HEK293 (cell line): Measurements from ENCODE around the gene ATP6V1B1.

Experiments used
- CTCF ChIA-PET: fragments of 350-600 bp; formaldehyde crosslinking; extraction: SDS; loops from one replicate; lab custom pipeline; 2021; ENCODE audit warnings: antibody characterized with exemption; lab: Yijun Ruan, JAX
- POLR2A ChIA-PET: fragments of 300-600 bp; formaldehyde crosslinking; extraction: SDS; loops from one replicate; lab custom pipeline; 2020; ENCODE audit warnings: antibody characterized with exemption, inconsistent platforms; lab: Yijun Ruan, JAX
- H3K27ac ChIP-seq: fragments of 200-500 bp; sonication (Bioruptor generic); 2 replicates; pipeline ENCODE4 v1.5.1; 2014; ENCODE audit warnings: low read depth, low read length, control low read depth, inconsistent platforms; ENCODE audit errors: extremely low read depth
- H3K36me3 ChIP-seq, 2 experiments: fragments of 200-500 bp in 1 of 2; sonication (Bioruptor generic) in 1 of 2; 1 replicate in 1 of 2; 2 replicates in 1 of 2; pipeline ENCODE4 v1.5.1; 2014 to 2017; ENCODE audit warnings: inconsistent platforms in 2 of 2, low read length in 2 of 2; ENCODE audit not compliant: control insufficient read depth in 2 of 2, insufficient read depth in 1 of 2
- H3K4me1 ChIP-seq: fragments of 200-500 bp; sonication (Bioruptor generic); 2 replicates; pipeline ENCODE4 v1.5.1; 2014; ENCODE audit warnings: mild to moderate bottlenecking, low read length, inconsistent platforms; ENCODE audit not compliant: control insufficient read depth, insufficient read depth
- H3K4me3 ChIP-seq: 2 replicates; pipeline ENCODE4 v1.5.1; 2011; ENCODE audit warnings: low read depth, mild to moderate bottlenecking, control low read depth, low read length, moderate library complexity
- H3K9me3 ChIP-seq: fragments of 200-500 bp; sonication (Bioruptor generic); 2 replicates; pipeline ENCODE4 v1.5.1; 2014; ENCODE audit warnings: low read depth, low read length, inconsistent platforms; ENCODE audit not compliant: control insufficient read depth, insufficient read depth
- EGR2 ChIP-seq: fragments of 450-650 bp; formaldehyde crosslinking; IDR thresholded peaks from 2 replicates; pipeline ENCODE4 v1.5.1; 2016; ENCODE audit warnings: low read depth, missing biosample characterization, missing genetic modification characterization
- HOXC10 ChIP-seq: sonication (generic); formaldehyde crosslinking; IDR thresholded peaks from 2 replicates; pipeline ENCODE4 v1.8.1; 2023; ENCODE audit warnings: mild to moderate bottlenecking, missing genetic modification reagents
- KLF8 ChIP-seq: fragments of 450-650 bp; formaldehyde crosslinking; IDR thresholded peaks from 2 replicates; pipeline ENCODE4 v1.5.1; 2016; ENCODE audit warnings: missing biosample characterization, missing genetic modification characterization
- RBAK ChIP-seq: fragments of 450-650 bp; formaldehyde crosslinking; IDR thresholded peaks from 2 replicates; pipeline ENCODE4 v1.5.1; 2016; ENCODE audit warnings: missing biosample characterization, missing genetic modification characterization
- YY2 ChIP-seq: fragments of 450-650 bp; formaldehyde crosslinking; IDR thresholded peaks from 2 replicates; pipeline ENCODE4 v1.5.1; 2016; ENCODE audit warnings: missing biosample characterization, missing genetic modification characterization
- ZFP41 ChIP-seq: fragments of 450-650 bp; formaldehyde crosslinking; IDR thresholded peaks from 2 replicates; pipeline ENCODE4 v1.5.1; 2016; ENCODE audit warnings: missing biosample characterization, missing genetic modification characterization, borderline replicate concordance
- ZFP69B ChIP-seq: fragments of 450-650 bp; formaldehyde crosslinking; IDR thresholded peaks from 2 replicates; pipeline ENCODE4 v1.5.1; 2016; ENCODE audit warnings: missing biosample characterization, missing genetic modification characterization
- ZNF184 ChIP-seq: fragments of 450-650 bp; IDR thresholded peaks from 2 replicates; pipeline ENCODE4 v1.5.1; 2018; ENCODE audit warnings: missing biosample characterization, mild to moderate bottlenecking, missing genetic modification characterization
- ZNF211 ChIP-seq: fragments of 450-650 bp; formaldehyde crosslinking; IDR thresholded peaks from 2 replicates; pipeline ENCODE4 v1.5.1; 2016; ENCODE audit warnings: low read depth, missing biosample characterization, missing genetic modification characterization
- ZNF221 ChIP-seq: fragments of 450-650 bp; formaldehyde crosslinking; IDR thresholded peaks from 2 replicates; pipeline ENCODE4 v1.5.1; 2017; ENCODE audit warnings: missing biosample characterization, missing genetic modification characterization, borderline replicate concordance
- ZNF302 ChIP-seq: fragments of 450-650 bp; formaldehyde crosslinking; IDR thresholded peaks from 2 replicates; pipeline ENCODE4 v1.5.1; 2016; ENCODE audit warnings: missing biosample characterization, missing genetic modification characterization, low read depth
- ZNF416 ChIP-seq: fragments of 450-650 bp; formaldehyde crosslinking; IDR thresholded peaks from 2 replicates; pipeline ENCODE4 v1.5.1; 2016; ENCODE audit warnings: missing biosample characterization, missing genetic modification characterization
- ZNF473 ChIP-seq: fragments of 450-650 bp; formaldehyde crosslinking; IDR thresholded peaks from 2 replicates; pipeline ENCODE4 v1.5.1; 2017; ENCODE audit warnings: missing biosample characterization, missing genetic modification characterization
- ZNF561 ChIP-seq: fragments of 450-650 bp; IDR thresholded peaks from 2 replicates; pipeline ENCODE4 v1.5.1; 2018; ENCODE audit warnings: missing biosample characterization, missing genetic modification characterization, borderline replicate concordance
- ZNF791 ChIP-seq: fragments of 450-650 bp; formaldehyde crosslinking; IDR thresholded peaks from 2 replicates; pipeline ENCODE4 v1.5.1; 2016; ENCODE audit warnings: missing biosample characterization, missing genetic modification characterization
- ZNF843 ChIP-seq: fragments of 450-650 bp; formaldehyde crosslinking; IDR thresholded peaks from 2 replicates; pipeline ENCODE4 v1.5.1; 2016; ENCODE audit warnings: missing biosample characterization, missing genetic modification characterization
- TF ChIP-seq, protein P1 (sequence below): fragments of 450-650 bp; formaldehyde crosslinking; IDR thresholded peaks from 2 replicates; pipeline ENCODE4 v1.5.1; 2016; ENCODE audit warnings: missing biosample characterization, missing genetic modification characterization
- TF ChIP-seq, protein P2 (sequence below): fragments of 450-650 bp; formaldehyde crosslinking; conservative IDR thresholded peaks from 2 replicates; pipeline ENCODE4 v1.5.1; 2016; ENCODE audit warnings: low read depth, missing biosample characterization, missing genetic modification characterization
- TF ChIP-seq, protein P3 (sequence below): fragments of 450-650 bp; formaldehyde crosslinking; IDR thresholded peaks from 2 replicates; pipeline ENCODE4 v1.5.1; 2016; ENCODE audit warnings: missing biosample characterization, missing genetic modification characterization
- TF ChIP-seq, protein P4 (sequence below): fragments of 450-650 bp; formaldehyde crosslinking; IDR thresholded peaks from 2 replicates; pipeline ENCODE4 v1.5.1; 2017; ENCODE audit warnings: missing biosample characterization, missing genetic modification characterization
- TF ChIP-seq, protein P5 (sequence below): fragments of 450-650 bp; formaldehyde crosslinking; IDR thresholded peaks from 2 replicates; pipeline ENCODE4 v1.5.1; 2016; ENCODE audit warnings: missing biosample characterization, missing genetic modification characterization
- TF ChIP-seq, protein P6 (sequence below): fragments of 450-650 bp; formaldehyde crosslinking; IDR thresholded peaks from 2 replicates; pipeline ENCODE4 v1.5.1; 2017; ENCODE audit warnings: missing biosample characterization, missing genetic modification characterization

The ATP6V1B1 gene

DNA sequence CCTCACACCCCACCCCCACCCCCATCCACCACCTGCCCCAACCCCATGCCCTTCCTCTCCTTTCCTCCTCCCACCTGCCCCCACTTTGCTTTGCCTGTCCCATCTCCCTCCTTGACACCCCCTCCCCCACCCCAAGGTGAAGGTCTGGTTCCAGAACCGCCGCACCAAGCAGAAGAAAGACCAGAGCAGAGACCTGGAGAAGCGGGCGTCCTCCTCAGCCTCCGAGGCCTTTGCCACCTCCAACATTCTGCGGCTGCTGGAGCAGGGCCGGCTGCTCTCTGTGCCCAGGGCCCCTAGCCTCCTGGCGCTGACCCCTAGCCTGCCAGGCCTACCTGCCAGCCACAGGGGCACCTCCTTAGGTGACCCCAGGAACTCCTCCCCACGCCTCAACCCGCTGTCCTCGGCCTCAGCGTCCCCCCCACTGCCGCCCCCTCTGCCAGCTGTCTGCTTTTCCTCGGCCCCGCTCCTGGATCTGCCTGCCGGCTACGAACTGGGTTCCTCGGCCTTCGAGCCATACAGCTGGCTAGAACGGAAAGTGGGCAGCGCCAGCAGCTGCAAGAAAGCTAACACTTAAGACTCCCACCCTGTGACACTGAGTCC lies 3.0 kb upstream of the ATP6V1B1 start:
- Histone ChIP-seq H3K9me3 (no peaks in the 10 kb centered on the region), H3K27ac (no peak overlapping the region), H3K4me3 (no peak overlapping the region), H3K4me1 (no peaks in the 10 kb centered on the region), H3K36me3 (peaks cover 0 to 14% of the 10 kb centered on the region in 2 experiments; a peak in 1 of 3 replicates)
- TF ChIP-seq, protein P1, sequence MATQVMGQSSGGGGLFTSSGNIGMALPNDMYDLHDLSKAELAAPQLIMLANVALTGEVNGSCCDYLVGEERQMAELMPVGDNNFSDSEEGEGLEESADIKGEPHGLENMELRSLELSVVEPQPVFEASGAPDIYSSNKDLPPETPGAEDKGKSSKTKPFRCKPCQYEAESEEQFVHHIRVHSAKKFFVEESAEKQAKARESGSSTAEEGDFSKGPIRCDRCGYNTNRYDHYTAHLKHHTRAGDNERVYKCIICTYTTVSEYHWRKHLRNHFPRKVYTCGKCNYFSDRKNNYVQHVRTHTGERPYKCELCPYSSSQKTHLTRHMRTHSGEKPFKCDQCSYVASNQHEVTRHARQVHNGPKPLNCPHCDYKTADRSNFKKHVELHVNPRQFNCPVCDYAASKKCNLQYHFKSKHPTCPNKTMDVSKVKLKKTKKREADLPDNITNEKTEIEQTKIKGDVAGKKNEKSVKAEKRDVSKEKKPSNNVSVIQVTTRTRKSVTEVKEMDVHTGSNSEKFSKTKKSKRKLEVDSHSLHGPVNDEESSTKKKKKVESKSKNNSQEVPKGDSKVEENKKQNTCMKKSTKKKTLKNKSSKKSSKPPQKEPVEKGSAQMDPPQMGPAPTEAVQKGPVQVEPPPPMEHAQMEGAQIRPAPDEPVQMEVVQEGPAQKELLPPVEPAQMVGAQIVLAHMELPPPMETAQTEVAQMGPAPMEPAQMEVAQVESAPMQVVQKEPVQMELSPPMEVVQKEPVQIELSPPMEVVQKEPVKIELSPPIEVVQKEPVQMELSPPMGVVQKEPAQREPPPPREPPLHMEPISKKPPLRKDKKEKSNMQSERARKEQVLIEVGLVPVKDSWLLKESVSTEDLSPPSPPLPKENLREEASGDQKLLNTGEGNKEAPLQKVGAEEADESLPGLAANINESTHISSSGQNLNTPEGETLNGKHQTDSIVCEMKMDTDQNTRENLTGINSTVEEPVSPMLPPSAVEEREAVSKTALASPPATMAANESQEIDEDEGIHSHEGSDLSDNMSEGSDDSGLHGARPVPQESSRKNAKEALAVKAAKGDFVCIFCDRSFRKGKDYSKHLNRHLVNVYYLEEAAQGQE = no peak
- TF ChIP-seq EGR2 (tag by site-specific recombination) (no peak), ZFP69B (no peak), YY2 (tag by site-specific recombination) (no peak), ZNF302 (tag by site-specific recombination) (no peak), ZNF473 (no peak), ZNF416 (tag by site-specific recombination) (no peak), HOXC10 (CRISPR knock-in tag) (no peak)
- TF ChIP-seq, protein P2, sequence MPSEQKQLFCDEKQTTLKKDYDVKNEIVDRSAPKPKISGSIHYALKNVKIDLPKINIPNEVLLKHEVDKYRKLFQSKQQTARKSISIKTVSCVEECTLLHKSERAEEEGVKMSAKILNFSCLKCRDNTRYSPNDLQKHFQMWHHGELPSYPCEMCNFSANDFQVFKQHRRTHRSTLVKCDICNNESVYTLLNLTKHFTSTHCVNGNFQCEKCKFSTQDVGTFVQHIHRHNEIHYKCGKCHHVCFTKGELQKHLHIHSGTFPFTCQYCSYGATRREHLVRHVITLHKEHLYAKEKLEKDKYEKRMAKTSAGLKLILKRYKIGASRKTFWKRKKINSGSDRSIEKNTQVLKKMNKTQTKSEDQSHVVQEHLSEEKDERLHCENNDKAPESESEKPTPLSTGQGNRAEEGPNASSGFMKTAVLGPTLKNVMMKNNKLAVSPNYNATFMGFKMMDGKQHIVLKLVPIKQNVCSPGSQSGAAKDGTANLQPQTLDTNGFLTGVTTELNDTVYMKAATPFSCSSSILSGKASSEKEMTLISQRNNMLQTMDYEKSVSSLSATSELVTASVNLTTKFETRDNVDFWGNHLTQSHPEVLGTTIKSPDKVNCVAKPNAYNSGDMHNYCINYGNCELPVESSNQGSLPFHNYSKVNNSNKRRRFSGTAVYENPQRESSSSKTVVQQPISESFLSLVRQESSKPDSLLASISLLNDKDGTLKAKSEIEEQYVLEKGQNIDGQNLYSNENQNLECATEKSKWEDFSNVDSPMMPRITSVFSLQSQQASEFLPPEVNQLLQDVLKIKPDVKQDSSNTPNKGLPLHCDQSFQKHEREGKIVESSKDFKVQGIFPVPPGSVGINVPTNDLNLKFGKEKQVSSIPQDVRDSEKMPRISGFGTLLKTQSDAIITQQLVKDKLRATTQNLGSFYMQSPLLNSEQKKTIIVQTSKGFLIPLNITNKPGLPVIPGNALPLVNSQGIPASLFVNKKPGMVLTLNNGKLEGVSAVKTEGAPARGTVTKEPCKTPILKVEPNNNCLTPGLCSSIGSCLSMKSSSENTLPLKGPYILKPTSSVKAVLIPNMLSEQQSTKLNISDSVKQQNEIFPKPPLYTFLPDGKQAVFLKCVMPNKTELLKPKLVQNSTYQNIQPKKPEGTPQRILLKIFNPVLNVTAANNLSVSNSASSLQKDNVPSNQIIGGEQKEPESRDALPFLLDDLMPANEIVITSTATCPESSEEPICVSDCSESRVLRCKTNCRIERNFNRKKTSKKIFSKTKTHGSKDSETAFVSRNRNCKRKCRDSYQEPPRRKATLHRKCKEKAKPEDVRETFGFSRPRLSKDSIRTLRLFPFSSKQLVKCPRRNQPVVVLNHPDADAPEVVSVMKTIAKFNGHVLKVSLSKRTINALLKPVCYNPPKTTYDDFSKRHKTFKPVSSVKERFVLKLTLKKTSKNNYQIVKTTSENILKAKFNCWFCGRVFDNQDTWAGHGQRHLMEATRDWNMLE (tag by site-specific recombination) = no peak
- TF ChIP-seq, protein P3, sequence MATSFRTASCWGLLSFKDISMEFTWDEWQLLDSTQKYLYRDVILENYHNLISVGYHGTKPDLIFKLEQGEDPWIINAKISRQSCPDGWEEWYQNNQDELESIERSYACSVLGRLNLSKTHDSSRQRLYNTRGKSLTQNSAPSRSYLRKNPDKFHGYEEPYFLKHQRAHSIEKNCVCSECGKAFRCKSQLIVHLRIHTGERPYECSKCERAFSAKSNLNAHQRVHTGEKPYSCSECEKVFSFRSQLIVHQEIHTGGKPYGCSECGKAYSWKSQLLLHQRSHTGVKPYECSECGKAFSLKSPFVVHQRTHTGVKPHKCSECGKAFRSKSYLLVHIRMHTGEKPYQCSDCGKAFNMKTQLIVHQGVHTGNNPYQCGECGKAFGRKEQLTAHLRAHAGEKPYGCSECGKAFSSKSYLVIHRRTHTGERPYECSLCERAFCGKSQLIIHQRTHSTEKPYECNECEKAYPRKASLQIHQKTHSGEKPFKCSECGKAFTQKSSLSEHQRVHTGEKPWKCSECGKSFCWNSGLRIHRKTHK = no peak
- TF ChIP-seq, protein P4, sequence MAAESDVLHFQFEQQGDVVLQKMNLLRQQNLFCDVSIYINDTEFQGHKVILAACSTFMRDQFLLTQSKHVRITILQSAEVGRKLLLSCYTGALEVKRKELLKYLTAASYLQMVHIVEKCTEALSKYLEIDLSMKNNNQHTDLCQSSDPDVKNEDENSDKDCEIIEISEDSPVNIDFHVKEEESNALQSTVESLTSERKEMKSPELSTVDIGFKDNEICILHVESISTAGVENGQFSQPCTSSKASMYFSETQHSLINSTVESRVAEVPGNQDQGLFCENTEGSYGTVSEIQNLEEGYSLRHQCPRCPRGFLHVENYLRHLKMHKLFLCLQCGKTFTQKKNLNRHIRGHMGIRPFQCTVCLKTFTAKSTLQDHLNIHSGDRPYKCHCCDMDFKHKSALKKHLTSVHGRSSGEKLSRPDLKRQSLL (tag by site-specific recombination) = no peak
- ChIA-PET CTCF (interaction anchor here (0.6 to 6.2 kb wide), 2 partner anchors 14 to 592 kb away, joined by 7 to 61 read pairs; no protein-coding TSS in a partner anchor), POLR2A (no interaction called here)

DNA sequence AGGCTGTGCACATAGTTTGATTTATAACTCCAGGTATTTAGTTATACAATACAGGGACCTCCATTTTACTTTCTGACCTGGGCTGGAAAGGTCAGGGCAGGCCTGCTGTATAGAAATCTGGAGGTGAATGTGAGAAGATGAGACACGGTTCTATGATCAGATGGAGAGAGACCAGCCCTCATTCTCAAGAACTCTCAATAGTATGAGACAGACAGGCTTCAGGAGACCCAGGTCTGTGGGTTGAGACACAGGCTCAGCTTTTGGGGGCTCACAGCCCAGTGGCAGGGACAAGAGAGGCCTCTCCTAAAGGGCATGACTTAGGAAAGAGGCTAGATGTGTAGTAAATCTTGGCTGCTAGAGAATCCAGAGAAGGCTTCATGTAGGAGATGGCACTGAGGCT lies 719 bp upstream of the ATP6V1B1 start:
- CTCF ChIA-PET = interaction anchor here (0.8 to 6.2 kb wide), 3 partner anchors 12 to 65 kb away, joined by 3 to 61 read pairs (median 3); no protein-coding TSS in a partner anchor
- H3K4me1 ChIP-seq = no peaks in the 10 kb centered on the region
- H3K36me3 ChIP-seq = peaks cover 0 to 4% of the 10 kb centered on the region in 2 experiments; a peak in 1 of 3 replicates
- POLR2A ChIA-PET = no interaction called here
- no peak overlapping the region for H3K4me3 ChIP-seq
- H3K27ac ChIP-seq = no peak overlapping the region
- no peaks in the 10 kb centered on the region for H3K9me3 ChIP-seq
- no peak for TF ChIP-seq ZNF416 (tag by site-specific recombination)
- TF ChIP-seq ZFP41 (tag by site-specific recombination) = no peak
- no peak for TF ChIP-seq ZNF221
- TF ChIP-seq, protein P5, sequence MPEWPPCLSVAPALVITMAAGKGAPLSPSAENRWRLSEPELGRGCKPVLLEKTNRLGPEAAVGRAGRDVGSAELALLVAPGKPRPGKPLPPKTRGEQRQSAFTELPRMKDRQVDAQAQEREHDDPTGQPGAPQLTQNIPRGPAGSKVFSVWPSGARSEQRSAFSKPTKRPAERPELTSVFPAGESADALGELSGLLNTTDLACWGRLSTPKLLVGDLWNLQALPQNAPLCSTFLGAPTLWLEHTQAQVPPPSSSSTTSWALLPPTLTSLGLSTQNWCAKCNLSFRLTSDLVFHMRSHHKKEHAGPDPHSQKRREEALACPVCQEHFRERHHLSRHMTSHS (tag by site-specific recombination) = no peak
- TF ChIP-seq, protein P6, sequence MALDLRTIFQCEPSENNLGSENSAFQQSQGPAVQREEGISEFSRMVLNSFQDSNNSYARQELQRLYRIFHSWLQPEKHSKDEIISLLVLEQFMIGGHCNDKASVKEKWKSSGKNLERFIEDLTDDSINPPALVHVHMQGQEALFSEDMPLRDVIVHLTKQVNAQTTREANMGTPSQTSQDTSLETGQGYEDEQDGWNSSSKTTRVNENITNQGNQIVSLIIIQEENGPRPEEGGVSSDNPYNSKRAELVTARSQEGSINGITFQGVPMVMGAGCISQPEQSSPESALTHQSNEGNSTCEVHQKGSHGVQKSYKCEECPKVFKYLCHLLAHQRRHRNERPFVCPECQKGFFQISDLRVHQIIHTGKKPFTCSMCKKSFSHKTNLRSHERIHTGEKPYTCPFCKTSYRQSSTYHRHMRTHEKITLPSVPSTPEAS (tag by site-specific recombination) = no peak
- TF ChIP-seq ZNF184 (tag by site-specific recombination) = no peak
- no peak for TF ChIP-seq KLF8 (tag by site-specific recombination)
- TF ChIP-seq ZNF561 = no peak
- TF ChIP-seq ZNF211 = no peak
- no peak for TF ChIP-seq ZNF791 (tag by site-specific recombination)
- TF ChIP-seq RBAK = no peak
- TF ChIP-seq ZNF843 (tag by site-specific recombination) = no peak
